GM13977 (cell line): Measurements from ENCODE around the gene DLST.
A peak's percentile ranks its signal among the peaks of the same experiment; 100 is the strongest.

Experiments
- DNase-seq: peaks from one replicate; pipeline ENCODE4 v3.0.0; 2012; ENCODE audit warnings: low spot score
- CTCF ChIP-seq: IDR thresholded peaks from 2 replicates; pipeline ENCODE4 v1.5.1; 2012; ENCODE audit warnings: mild to moderate bottlenecking, control low read depth; ENCODE audit not compliant: insufficient read depth; ENCODE audit errors: extremely low read depth, missing control alignments
- in situ Hi-C: fragments of 300-500 bp; cut with MboI; formaldehyde crosslinking; loops from one replicate; pipeline ENCODE4 v1.12.0; 2022; ENCODE audit warnings: low sequenced_read_pairs, low pct_unique_long_range_greater_than_20kb, mixed read lengths, inconsistent platforms; ENCODE audit not compliant: unreplicated experiment

The DLST gene

GRCh38 chr14:74879427-74880182 lies 2.1 kb upstream of the DLST start:
- TF ChIP-seq CTCF = no peak
- in situ Hi-C loops = no loop called here
- DNase-seq = no peak

- no peak for TF ChIP-seq CTCF
- peak; percentile 45 for DNase-seq
- in situ Hi-C loops = no loop called here
Observed at GRCh38 chr14:74882103-74882920, 596 bp downstream of the DLST start.

GRCh38 chr14:74886001-74886400 lies 4.3 kb downstream of the DLST start:
- DNase-seq = no peak
- in situ Hi-C loops = no loop called here

GRCh38 chr14:74888164-74889158 lies 6.7 kb downstream of the DLST start:
- DNase-seq = no peak
- TF ChIP-seq CTCF = no peak
- in situ Hi-C loops = no loop called here

More at GRCh38 chr14:74886001-74886400, 4.3 kb downstream of the DLST start:
- no peak for TF ChIP-seq CTCF

- no peak for DNase-seq
- TF ChIP-seq CTCF = no peak
- in situ Hi-C loops = no loop called here
Observed at GRCh38 chr14:74890262-74890661, 8.5 kb downstream of the DLST start.

- no peak for TF ChIP-seq CTCF
- no peak for DNase-seq
- in situ Hi-C loops = no loop called here
Observed at GRCh38 chr14:74891870-74892269, 10.2 kb downstream of the DLST start.
